Activated CD8-positive, alpha-beta memory T cell treated with anti-CD3 and anti-CD28 coated beads, Interleukin-2, amount 50 U/mL, for 1 hour (primary cell): Measurements from ENCODE around the gene CTRL.

Experiments
- DNase-seq: peaks from one replicate; pipeline ENCODE4 v3.0.0-alpha.2; 2020; ENCODE audit errors: extremely low read depth

CTRL gene

DNA sequence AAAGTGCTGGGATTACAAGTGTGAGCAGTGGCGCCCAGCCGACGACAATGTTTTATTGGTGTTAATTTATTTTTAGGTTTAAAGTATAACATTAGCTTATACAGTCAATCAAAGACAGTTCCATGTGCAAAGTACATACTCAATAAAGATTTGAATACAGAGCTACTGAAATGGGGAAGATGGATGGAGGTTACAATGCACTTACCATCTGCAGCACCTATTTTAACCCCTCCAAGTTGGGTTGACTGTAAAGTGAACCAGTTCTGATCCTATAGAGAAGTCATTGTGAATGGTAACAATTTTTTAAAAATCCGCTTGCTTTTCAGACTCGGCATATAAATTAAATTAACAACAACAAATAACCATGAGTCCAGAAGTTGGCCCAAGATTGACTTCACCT lies 39.3 kb downstream of the CTRL start:
- DNase-seq: no peak

DNA sequence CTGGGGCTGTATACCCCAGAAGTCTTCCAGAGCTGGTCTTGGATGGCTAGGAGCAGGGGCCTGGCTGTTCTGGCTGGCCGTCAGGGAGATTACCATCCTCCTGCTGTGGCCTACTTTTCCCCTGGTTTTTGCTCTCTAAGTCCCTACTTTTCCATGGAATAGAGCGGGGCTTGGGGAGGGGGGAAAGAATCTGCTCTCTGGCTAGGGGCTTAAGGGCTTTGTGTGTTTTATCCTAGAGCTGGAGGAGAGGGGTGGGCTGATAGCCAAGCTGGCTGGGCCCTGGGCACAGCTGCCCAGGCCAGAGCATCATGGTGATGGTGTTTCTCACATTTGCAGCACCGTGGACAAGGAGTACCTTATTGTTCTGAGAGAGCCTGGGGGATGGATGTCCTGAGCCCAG lies 43.3 kb downstream of the CTRL start:
- DNase-seq: no peak

DNA sequence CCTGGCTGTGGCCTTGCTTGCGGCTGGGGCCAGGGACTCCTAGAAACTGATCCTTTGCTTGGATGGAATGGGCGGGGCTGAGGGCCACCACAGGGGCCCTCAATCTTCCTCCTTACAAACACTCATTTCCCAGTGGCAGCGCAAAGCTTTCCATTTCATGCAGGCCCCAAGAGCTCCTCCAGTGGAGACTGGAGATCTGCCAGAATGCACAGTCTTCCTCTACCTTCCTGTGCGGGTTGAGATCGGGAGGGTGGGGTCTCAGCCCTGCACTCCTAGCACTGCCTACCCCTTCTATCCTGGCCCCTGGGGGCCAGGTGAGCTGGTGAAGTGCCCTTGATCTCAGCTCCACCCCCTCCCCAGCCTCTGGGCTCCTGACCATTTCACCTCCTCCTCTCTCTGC lies 45.3 kb downstream of the CTRL start:
- no peak for DNase-seq

DNA sequence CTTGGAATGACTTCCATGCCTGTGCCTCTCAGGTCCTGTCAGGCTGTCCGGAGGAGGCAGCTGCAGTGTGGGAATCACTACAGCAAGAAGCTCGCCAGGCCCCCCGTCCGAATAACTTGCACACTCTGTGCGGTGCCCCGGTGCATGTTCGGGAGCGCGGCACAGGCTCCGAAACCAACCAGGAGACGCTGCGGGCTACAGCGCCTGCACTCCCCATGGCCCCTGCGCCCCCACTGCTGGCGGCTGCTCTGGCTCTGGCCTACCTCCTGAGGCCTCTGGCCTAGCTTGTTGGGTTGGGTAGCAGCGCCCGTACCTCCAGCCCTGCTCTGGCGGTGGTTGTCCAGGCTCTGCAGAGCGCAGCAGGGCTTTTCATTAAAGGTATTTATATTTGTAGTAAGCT lies 45.7 kb downstream of the CTRL start:
- DNase-seq: no peak

DNA sequence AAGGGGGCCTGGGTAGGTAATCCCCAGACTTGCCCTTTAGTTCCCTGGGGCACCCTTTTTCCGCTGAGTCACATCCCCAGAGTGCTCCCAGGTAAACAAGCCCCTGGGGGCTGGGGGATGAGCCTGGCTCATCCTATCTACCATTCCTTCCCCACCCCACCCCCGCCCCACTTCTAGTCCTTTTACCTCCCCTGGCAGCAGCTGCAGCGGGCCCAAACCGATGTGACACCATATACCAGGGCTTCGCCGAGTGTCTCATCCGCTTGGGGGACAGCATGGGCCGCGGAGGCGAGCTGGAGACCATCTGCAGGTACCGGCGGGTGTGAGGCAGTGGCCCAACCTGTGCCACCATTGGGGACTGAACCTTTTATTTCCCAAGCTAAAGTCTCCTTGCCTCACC lies 46.1 kb downstream of the CTRL start:
- DNase-seq: no peak

DNA sequence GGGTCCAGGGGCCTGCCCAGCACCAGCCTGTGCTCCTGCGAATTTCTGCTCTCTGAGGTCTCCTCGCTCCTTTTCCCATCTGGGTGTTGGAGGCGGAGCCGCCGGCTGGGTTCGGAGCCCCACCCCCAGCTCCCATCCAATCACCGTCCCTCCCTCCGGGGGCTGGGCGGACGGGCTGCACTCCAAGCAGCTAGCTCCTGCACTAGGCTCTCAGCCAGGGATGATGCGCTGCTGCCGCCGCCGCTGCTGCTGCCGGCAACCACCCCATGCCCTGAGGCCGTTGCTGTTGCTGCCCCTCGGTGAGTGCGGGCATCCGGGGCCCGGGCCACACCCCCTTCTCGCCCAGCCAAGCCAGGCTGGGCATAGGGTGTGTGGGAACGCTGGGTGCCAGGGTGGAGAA lies 47.0 kb downstream of the CTRL start, which contains the start of gene NRN1L:
NRN1L (plus strand) TSS at position 202 of the 400 bp plus-strand sequence; CDS start at position 221, 19 bp downstream.
- no peak for DNase-seq

DNA sequence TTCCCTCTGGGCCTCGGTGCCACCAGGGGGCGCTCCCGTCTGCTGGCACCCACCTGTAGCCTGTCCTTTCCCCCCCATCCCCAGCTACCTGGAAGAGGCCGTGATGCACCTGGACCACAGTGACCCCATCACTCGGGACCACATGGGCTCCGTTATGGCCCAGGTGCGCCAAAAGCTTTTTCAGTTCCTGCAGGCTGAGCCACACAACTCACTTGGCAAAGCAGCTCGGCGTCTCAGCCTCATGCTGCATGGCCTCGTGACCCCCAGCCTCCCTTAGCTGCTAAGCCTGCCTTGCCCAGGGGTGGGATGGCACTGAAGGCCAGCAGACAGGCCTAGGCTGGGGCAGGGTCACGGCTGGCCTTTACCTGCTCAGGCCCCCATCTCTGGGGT lies 47.8 kb downstream of the CTRL start:
- peak; percentile 24 for DNase-seq

DNA sequence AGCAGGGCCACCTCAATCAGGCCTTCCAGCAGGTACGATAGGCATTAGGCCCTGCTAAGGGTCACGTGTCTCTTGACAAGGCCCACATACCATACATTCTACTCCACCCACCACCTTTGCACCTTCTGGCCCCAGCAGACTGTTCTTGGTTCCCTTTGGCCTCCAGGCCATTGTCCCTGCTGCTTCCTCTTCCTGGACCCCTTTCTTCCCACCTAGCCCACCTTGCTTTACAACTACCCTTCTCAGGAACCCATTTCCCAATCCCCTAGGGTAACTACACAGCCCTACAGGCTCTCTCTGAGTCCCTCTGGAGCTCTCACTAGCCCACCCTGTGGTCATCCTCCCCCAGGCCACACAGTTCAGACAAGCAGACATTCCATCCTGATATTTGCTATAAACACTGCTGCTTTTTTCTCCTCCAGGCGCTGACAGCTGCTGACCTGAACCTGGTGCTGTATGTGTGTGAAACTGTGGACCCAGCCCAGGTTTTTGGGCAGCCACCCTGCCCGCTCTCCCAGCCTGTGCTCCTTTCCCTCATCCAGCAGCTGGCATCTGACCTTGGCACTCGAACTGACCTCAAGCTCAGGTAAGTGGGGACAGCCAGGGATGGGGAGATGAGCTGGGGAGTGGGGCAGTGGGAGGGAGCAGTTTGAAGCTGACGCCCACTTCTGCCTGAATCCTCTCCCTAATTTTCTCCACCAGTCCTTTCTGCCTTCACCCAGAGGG lies 48.4 kb downstream of the CTRL start:
- DNase-seq: no peak

DNA sequence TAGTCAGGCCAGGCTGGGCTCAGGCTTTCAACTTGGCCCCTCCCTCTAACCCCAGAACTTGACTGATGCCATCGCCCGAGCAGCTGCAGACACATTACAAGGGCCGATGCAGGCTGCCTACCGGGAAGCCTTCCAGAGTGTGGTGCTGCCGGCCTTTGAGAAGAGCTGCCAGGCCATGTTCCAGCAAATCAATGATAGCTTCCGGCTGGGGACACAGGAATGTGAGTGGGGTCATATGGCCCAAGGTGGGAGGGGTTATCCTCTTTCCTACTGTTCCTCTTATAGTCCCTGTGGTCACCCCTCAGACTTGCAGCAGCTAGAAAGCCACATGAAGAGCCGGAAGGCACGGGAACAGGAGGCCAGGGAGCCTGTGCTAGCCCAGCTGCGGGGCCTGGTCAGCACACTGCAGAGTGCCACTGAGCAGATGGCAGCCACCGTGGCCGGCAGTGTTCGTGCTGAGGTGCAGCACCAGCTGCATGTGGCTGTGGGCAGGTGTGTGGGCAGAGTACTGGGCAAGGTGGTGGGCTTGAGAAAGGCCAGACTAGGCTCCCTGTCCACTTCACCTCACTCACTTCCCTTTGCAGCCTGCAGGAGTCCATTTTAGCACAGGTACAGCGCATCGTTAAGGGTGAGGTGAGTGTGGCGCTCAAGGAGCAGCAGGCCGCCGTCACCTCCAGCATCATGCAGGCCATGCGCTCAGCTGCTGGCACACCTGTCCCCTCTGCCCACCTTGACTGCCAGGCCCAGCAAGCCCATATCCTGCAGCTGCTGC lies 49.1 kb downstream of the CTRL start:
- no peak for DNase-seq

DNA sequence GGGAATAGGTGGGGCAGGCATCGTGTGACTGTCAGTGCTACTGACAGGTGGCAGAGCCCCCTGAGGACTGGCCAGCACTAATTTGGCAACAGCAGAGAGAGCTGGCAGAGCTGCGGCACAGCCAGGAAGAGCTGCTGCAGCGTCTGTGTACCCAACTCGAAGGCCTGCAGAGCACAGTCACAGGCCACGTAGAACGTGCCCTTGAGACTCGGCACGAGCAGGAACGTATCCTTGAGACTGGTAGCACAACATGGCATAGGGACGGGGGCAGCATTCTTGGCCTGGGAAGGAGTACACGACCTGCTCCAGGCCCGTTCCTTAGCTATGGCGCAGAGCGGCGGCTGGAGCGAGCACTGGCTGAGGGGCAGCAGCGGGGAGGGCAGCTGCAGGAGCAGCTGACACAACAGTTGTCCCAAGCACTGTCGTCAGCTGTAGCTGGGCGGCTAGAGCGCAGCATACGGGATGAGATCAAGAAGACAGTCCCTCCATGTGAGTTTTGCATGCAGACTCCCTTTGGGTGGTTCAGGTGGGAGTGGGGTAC lies 50.0 kb downstream of the CTRL start:
- DNase-seq: no peak

DNA sequence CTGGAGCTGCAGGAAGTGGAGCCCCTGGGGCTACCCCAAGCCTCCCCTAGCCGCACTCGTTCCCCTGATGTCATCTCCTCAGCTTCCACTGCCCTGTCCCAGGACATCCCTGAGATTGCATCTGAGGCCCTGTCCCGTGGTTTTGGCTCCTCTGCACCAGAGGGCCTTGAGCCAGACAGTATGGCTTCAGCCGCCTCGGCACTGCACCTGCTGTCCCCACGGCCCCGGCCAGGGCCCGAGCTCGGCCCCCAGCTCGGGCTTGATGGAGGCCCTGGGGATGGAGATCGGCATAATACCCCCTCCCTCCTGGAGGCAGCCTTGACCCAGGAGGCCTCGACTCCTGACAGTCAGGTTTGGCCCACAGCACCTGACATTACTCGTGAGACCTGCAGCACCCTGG lies 51.1 kb downstream of the CTRL start:
- DNase-seq: no peak

DNA sequence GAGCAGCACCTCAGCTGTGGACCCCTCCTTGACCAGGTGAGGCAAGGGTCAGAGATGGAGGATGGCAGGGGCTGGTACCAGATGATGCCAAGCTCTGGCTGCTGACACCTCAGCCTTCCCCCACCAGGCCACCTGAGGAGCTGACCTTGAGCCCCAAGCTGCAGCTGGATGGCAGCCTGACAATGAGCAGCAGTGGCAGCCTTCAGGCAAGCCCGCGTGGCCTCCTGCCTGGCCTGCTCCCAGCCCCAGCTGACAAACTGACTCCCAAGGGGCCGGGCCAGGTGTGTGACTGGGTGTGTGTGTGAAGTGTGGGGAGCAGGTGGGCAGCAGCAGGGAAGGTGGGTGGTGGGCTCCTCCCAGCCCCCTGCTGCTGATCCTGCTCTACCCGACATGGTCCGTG lies 51.7 kb downstream of the CTRL start:
- no peak for DNase-seq
